Body of pancreas (tissue), 4 donors: Measurements from ENCODE around the gene DENND2A. TPM values are rescaled to one million over a fixed set of nuclear protein-coding genes. Genes with fewer than 3 reads are reported as not detected.
A peak's percentile ranks its signal among the peaks of the same experiment; 100 is the strongest.
"Not testable (repeated sequence)": the region's sequence is repeated elsewhere in the genome, so short reads cannot be mapped to it uniquely, and the experiment has no call there.

Experiments
- ATAC-seq: fragments of 150-250 bp; one replicate; pipeline ENCODE4 v1.9.1; 2016
- DNase-seq, 4 donors: peaks; one replicate each; pipeline ENCODE4 v3.0.0-alpha.2; 2019
- H3K27ac ChIP-seq, 4 donors: fragments of 200-600 bp; sonication (generic); 1 replicate in 3 of 4; 2 replicates in 1 of 4; pipeline versions ENCODE4 v1.5.1 to v1.6.1; 2016 to 2019; ENCODE audit warnings: mild to moderate bottlenecking in 1 of 4, mixed read lengths in 1 of 4, moderate library complexity in 1 of 4
- H3K27me3 ChIP-seq, 2 donors: fragments of 200-600 bp; sonication (generic); one replicate each; pipeline ENCODE4 v1.6.0; 2016; ENCODE audit warnings: mild to moderate bottlenecking in 1 of 2
- H3K36me3 ChIP-seq, 2 donors: fragments of 200-600 bp; sonication (generic); replicated peaks in 1 of 2; 2 replicates each; pipeline ENCODE4 v1.5.1; 2016; ENCODE audit warnings: low read depth in 2 of 2; ENCODE audit not compliant: insufficient read depth in 1 of 2
- H3K4me1 ChIP-seq: fragments of 200-600 bp; sonication (generic); one replicate; pipeline ENCODE4 v1.6.0; 2016
- H3K4me3 ChIP-seq, 2 donors: fragments of 200-600 bp; sonication (generic); 1 replicate in 1 of 2; 2 replicates in 1 of 2; pipeline ENCODE4 v1.5.1; 2016 to 2019
- H3K9me3 ChIP-seq, 3 donors: fragments of 200-600 bp; sonication (generic); 1 replicate in 2 of 3; 2 replicates in 1 of 3; pipeline ENCODE4 v1.5.1; 2016
- POLR2A ChIP-seq, 3 donors: fragments of 450-650 bp; IDR thresholded peaks; one replicate each; pipeline ENCODE4 v1.6.1; 2016; ENCODE audit warnings: antibody characterized with exemption in 3 of 3, mild to moderate bottlenecking in 2 of 3
- WGBS, 2 donors: methylation state at CpG; one replicate each; pipeline ENCODE4 v1.1.5; 2017; 5-methylcytosine and 5-hydroxymethylcytosine counted together
- intact Hi-C: fragments of 100-400 bp; cut with DNase I; formaldehyde crosslinking; loops from one replicate; pipeline ENCODE4 v1.15.1; 2023
- total RNA-seq, 2 donors: library from RNA; depleted of rRNA; stranded (reverse); fragments of >200 nt; gene quantifications; one replicate each; pipeline ENCODE4 v1.1.0, GENCODE V29; 2016
- TF ChIP-seq, protein P1 (sequence below), 7 experiments: fragments of 450-650 bp in 4 of 7; fragments of 200-600 bp in 3 of 7; sonication (generic) in 3 of 7; IDR thresholded peaks; one replicate each; pipeline ENCODE4 v1.5.1; 2016 to 2019; ENCODE audit warnings: antibody characterized with exemption in 7 of 7

DENND2A gene
- total RNA-seq, 2 donors from 2014 or later = 2.6 to 7.3 TPM

DNA sequence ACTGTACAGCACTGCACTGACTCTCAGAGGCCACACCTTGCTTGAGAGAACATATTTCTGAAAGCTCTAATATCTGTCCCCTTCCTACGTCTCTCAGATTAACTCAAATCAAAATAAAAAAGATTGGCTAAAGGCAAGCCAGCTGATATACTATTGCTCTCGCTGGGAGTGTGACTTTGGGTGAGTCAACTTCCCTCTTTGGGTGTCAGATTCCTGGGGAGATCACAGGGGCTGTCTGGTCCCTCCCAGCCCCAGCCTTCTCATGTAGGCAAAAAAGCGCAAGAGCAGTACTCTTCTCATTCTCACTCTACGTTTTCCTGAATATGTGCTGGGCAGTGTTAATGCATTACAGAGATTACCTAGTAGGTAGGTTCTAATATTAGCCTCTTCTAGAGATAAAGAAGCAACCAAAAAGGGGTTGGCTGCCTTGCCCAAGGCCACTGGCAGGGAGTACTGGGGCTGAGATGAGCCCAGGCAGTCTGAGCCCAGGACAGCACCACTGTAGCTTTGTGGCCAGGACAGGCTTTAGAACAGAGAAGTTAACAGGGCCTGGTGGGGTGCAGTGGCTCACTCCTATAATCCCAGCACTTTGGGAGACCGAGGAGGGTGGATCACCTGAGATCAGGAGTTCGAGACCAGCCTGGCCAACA lies 9.1 kb upstream of the DENND2A start:
- WGBS, 2 donors = 72 to 89% methylated on average over 6 of the region's 6 CpGs
- peaks cover 8% of the 10 kb centered on the region for H3K4me1 ChIP-seq
- H3K9me3 ChIP-seq = no peaks in the 10 kb centered on the region
- no peaks in the 10 kb centered on the region for H3K36me3 ChIP-seq
- ATAC-seq = no peak
- intact Hi-C loops = no loop called here
- no peaks in the 10 kb centered on the region for H3K27me3 ChIP-seq
- no peak for TF ChIP-seq POLR2A (IDR thresholded peaks at IDR 0.05)
- TF ChIP-seq, protein P1, sequence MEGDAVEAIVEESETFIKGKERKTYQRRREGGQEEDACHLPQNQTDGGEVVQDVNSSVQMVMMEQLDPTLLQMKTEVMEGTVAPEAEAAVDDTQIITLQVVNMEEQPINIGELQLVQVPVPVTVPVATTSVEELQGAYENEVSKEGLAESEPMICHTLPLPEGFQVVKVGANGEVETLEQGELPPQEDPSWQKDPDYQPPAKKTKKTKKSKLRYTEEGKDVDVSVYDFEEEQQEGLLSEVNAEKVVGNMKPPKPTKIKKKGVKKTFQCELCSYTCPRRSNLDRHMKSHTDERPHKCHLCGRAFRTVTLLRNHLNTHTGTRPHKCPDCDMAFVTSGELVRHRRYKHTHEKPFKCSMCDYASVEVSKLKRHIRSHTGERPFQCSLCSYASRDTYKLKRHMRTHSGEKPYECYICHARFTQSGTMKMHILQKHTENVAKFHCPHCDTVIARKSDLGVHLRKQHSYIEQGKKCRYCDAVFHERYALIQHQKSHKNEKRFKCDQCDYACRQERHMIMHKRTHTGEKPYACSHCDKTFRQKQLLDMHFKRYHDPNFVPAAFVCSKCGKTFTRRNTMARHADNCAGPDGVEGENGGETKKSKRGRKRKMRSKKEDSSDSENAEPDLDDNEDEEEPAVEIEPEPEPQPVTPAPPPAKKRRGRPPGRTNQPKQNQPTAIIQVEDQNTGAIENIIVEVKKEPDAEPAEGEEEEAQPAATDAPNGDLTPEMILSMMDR (IDR thresholded peaks at IDR 0.05) = no peak
- H3K4me3 ChIP-seq = no peak overlapping the region
- no peak overlapping the region for H3K27ac ChIP-seq
- DNase-seq = no peak

DNA sequence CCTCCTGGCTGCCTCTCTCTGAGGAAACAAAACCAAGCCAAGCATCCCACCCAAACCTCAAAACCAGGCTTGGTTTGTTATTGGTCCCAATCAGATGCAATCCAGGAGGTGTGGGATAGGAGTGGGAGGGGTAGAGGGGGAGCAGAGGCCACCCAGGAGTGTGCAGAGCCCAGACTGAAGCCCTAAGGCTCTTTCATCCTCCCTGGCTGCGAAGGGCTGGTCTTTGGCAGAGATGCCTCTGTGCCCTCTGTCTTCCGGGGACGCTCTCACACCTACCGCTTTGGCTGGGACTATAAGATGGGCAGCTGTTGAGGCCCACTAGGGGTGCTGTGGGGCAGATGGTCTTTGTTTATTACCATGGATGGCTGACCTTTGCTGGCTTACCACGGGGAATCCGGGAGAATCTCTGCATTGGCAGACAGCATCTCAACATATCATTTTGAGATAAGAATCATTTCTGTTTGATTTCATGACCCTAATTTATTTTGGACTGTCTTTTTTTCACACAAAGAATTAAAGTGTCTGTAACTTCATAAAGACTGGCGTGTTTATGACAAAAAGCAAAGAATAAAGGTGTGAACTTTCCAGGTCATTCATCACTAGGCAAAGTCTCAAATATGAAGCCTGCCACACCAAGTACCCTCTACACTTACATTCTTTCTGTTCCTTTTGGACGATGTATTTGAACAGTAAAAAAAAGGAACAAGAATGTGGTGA lies 6.5 kb upstream of the DENND2A start:
- TF ChIP-seq POLR2A (IDR thresholded peaks at IDR 0.05) = no peak
- TF ChIP-seq, protein P1 (IDR thresholded peaks at IDR 0.05) = peak; percentile 11 to 43 (median 26)
- DNase-seq = peak in 3 of 4 donors; percentile 44 to 62 (median 50)
- Histone ChIP-seq H3K4me1 (no peaks in the 10 kb centered on the region), H3K27me3 (no peaks in the 10 kb centered on the region), H3K27ac (no peak overlapping the region), H3K9me3 (no peaks in the 10 kb centered on the region), H3K36me3 (no peaks in the 10 kb centered on the region), H3K4me3 (no peak overlapping the region)
- ATAC-seq = no peak
- intact Hi-C loops = no loop called here
- 23 to 27% methylated on average over 8 of the region's 8 CpGs for WGBS, 2 donors

DNA sequence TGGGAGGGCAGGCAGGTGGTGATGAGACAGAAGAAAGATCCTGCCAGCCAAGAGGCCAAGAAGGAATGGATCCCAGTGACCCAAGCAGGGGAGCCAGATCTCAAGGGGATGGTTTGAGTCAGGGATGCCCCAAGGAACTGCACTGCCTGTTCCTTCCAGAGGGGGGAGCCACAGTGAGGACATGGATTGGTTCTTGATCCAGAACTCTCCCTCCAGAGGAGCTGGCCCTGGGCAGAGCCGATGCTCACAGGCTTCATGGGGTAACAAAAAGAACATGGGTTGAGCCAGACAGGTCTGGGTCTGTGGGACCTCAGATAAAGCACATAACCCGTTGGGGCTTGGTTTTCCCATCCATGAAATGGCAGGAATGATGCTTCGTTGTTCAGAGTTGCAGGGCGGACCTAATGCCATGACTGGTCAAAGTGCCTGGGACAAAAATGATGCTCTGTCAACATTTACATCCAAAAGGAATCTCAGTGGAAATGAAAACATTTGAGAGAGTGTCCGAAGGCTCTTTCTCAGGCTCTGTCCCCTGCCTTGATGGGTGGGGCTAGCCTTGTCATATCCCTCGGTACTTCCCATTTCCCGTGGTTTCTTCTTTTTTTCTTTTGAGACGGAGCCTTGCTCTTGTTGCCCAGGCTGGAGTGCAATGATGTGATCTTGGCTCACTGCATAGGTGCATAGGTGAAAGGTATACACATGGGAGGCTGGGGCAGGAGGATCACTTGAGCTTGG lies 4.7 kb upstream of the DENND2A start:
- WGBS, 2 donors = 70 to 85% methylated on average over 5 to 8 of the region's 8 CpGs

DNA sequence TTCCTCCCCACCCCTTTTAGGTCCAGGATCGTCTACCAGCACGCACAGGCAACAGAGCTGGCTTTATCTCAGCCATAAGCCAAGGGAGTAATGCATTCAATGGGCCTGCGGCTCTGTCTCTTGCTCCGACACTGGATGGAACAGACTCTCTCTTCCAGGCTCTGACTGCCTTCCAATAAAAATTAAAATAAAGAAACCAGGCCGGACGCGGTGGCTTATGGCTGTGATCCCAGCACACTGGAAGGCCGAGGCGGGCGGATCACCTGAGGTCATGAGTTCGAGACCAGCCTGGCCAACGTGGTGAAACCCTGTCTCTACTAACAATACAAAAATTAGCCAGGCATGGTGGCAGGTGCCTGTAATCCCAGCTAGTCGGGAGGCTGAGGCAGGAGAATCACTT lies 4.1 kb upstream of the DENND2A start:
- whole genome bisulfite sequencing, 2 donors = 76 to 86% methylated on average over 13 of the region's 13 CpGs
- intact Hi-C loops, H3K27me3 ChIP-seq, H3K36me3 ChIP-seq, H3K4me3 ChIP-seq, H3K4me1 ChIP-seq, H3K9me3 ChIP-seq, DNase-seq, H3K27ac ChIP-seq, ATAC-seq: not testable (repeated sequence)

More for the DNA sequence above, 4.7 kb upstream of the DENND2A start:
- no peak for ATAC-seq
- H3K4me3 ChIP-seq = no peak overlapping the region
- no peaks in the 10 kb centered on the region for H3K36me3 ChIP-seq
- DNase-seq = no peak
- H3K27me3 ChIP-seq = no peaks in the 10 kb centered on the region
- H3K9me3 ChIP-seq = no peaks in the 10 kb centered on the region
- TF ChIP-seq POLR2A (IDR thresholded peaks at IDR 0.05) = no peak
- TF ChIP-seq, protein P1 (IDR thresholded peaks at IDR 0.05) = peak in 1 of 7 experiments; percentile 4
- H3K27ac ChIP-seq = no peak overlapping the region
- intact Hi-C loops = no loop called here
- no peaks in the 10 kb centered on the region for H3K4me1 ChIP-seq

DNA sequence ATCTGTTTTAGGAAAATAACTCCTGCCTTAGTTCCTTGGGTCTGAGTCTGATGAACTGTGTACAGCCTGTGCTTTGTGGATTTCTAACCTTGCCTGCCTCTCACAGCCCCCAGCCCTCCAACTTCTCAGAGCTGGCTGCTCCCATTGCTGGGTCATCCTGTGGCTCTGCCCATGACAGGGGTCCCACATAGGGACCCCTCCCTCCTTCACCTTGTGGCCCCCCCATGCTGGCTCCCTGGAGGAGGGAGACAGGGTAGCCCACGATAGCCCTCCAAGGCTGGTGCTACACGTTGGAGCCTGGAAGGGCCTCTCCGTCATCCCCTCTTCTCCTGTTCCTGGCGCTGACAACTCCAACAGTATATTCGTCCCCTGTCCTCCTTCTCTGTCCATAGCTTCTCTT lies 2.8 kb upstream of the DENND2A start:
- Histone ChIP-seq H3K27me3 (no peaks in the 10 kb centered on the region), H3K4me1 (peaks cover 5% of the 10 kb centered on the region), H3K9me3 (no peaks in the 10 kb centered on the region), H3K36me3 (no peaks in the 10 kb centered on the region), H3K27ac (no peak overlapping the region), H3K4me3 (no peak overlapping the region)
- 73 to 84% methylated on average over 5 of the region's 5 CpGs for WGBS, 2 donors
- intact Hi-C loops = no loop called here
- no peak for TF ChIP-seq POLR2A (IDR thresholded peaks at IDR 0.05)
- TF ChIP-seq, protein P1 (IDR thresholded peaks at IDR 0.05) = no peak
- no peak for DNase-seq
- no peak for ATAC-seq
